ENCODE data around the gene PRSS27. TPM values are rescaled to one million over a fixed set of nuclear protein-coding genes. Genes with fewer than 3 reads are reported as not detected.

The PRSS27 gene
- total and polyA plus RNA-seq, 2 donors (not counting 3 experiments of a cell fraction or from before 2014, with no cell fraction given), result 0.33 to 0.53 TPM

DNA sequence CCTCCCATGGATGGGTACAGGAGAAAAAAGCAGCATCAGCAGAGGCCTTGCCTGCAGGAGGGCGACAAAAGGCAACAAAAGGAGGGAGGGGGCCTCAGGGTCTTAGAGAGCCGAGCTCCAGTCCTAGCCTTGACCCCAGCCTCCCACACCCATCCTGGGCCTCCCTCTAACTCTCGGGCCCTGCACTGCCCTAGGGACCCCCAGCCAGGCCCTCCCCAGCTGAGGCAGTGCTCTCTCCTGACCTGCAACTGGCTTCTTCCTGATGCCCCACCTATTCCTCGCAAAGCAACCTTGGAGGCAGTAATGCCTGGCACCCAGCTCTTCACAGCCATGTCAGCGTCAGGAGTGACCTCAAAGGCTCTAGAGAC lies 17.2 kb upstream of the PRSS27 start:
- Histone ChIP-seq H3K9ac (replicated peaks; ENCODE audit: extremely low read depth, insufficient read depth, low read length) (no peak overlapping the region), H3K4me2 (ENCODE audit: insufficient read depth, low read length) (no peak overlapping the region), H3K27ac (ENCODE audit: insufficient read depth, low read depth, low read length) (no peak overlapping the region), H3K4me3 (replicated peaks in 1 of 3; ENCODE audit: insufficient read depth in 1 of 3, low read depth in 1 of 3, low read length in 3 of 3) (no peak overlapping the region), H3K4me1 (ENCODE audit: control insufficient read depth, extremely low read depth, insufficient read depth, low read length) (no peaks in the 10 kb centered on the region), H2AFZ (ENCODE audit: low read depth, low read length) (no peak overlapping the region), H3K9me3 (replicated peaks; ENCODE audit: control insufficient read depth, insufficient read depth, low read length) (no peaks in the 10 kb centered on the region), H3K36me3 (ENCODE audit: control insufficient read depth in 2 of 2, extremely low read depth in 1 of 2, insufficient read depth in 2 of 2, low read length in 2 of 2) (no peaks in the 10 kb centered on the region), H3K9me1 (replicated peaks; ENCODE audit: control insufficient read depth, extremely low read depth, insufficient read depth, low read length) (no peaks in the 10 kb centered on the region), H4K20me1 (replicated peaks; ENCODE audit: control insufficient read depth, extremely low read depth, insufficient read depth, low read length) (no peaks in the 10 kb centered on the region), H3K79me2 (ENCODE audit: control insufficient read depth, insufficient read depth, low read length) (no peaks in the 10 kb centered on the region), H3K27me3 (ENCODE audit: control insufficient read depth in 2 of 2, insufficient read depth in 2 of 2, low read length in 2 of 2) (no peaks in the 10 kb centered on the region)
- ChIA-PET CTCF (interaction anchor here (1.3 kb wide), 1 partner anchor 8 kb away, joined by 3 read pairs; no protein-coding TSS in a partner anchor), POLR2A (no interaction called here)
- dilution Hi-C loops (cut with MboI; ENCODE audit: extremely low pct_ligation_motif_present, low sequenced_read_pairs) (no loop called here), intact Hi-C loops (cut with micrococcal nuclease) (no loop called here)
- FAIRE-seq, result no peak
- DNase-seq (ENCODE audit: low read depth, low spot score), result no peak
- TF ChIP-seq MYC (IDR thresholded peaks at IDR 0.05; ENCODE audit: low read depth, low read length) (no peak), FOS (IDR thresholded peaks at IDR 0.05; ENCODE audit: borderline replicate concordance, insufficient read depth, low read length) (no peak), GATA2 (IDR thresholded peaks at IDR 0.05; ENCODE audit: insufficient read depth, insufficient read length, low read depth, low read length) (no peak), POLR2AphosphoS5 (IDR thresholded peaks at IDR 0.05; ENCODE audit: insufficient read depth, low read depth, low read length) (no peak), JUN (IDR thresholded peaks at IDR 0.05; ENCODE audit: borderline replicate concordance, insufficient read depth, insufficient read length, low read depth) (no peak), POLR2A (IDR thresholded peaks at IDR 0.05; ENCODE audit: low read depth, low read length) (no peak)
- TF ChIP-seq, protein P1, sequence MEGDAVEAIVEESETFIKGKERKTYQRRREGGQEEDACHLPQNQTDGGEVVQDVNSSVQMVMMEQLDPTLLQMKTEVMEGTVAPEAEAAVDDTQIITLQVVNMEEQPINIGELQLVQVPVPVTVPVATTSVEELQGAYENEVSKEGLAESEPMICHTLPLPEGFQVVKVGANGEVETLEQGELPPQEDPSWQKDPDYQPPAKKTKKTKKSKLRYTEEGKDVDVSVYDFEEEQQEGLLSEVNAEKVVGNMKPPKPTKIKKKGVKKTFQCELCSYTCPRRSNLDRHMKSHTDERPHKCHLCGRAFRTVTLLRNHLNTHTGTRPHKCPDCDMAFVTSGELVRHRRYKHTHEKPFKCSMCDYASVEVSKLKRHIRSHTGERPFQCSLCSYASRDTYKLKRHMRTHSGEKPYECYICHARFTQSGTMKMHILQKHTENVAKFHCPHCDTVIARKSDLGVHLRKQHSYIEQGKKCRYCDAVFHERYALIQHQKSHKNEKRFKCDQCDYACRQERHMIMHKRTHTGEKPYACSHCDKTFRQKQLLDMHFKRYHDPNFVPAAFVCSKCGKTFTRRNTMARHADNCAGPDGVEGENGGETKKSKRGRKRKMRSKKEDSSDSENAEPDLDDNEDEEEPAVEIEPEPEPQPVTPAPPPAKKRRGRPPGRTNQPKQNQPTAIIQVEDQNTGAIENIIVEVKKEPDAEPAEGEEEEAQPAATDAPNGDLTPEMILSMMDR (IDR thresholded peaks at IDR 0.05; ENCODE audit: extremely low read depth in 1 of 2, insufficient read depth in 1 of 2, low read depth in 1 of 2, low read length in 2 of 2), result no peak
- TF ChIP-seq, protein P2, sequence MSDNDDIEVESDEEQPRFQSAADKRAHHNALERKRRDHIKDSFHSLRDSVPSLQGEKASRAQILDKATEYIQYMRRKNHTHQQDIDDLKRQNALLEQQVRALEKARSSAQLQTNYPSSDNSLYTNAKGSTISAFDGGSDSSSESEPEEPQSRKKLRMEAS (IDR thresholded peaks at IDR 0.05; ENCODE audit: insufficient read depth, insufficient read length), result no peak
- BruUV-seq (replicated peaks), result no TSS peak

Measured in endothelial cell of umbilical vein (primary cell).